IgD-negative memory B cell (primary cell): ENCODE measurements around the gene NEDD4L. TPM values are rescaled to one million over a fixed set of nuclear protein-coding genes. Genes with fewer than 3 reads are reported as not detected.

Experiments
- H3K27ac Mint-ChIP-seq, 3 donors: one replicate each; pipeline ENCODE4 v1.8.0; 2020 to 2022; ENCODE audit warnings: mild to moderate bottlenecking in 3 of 3, mixed read lengths in 3 of 3, moderate library complexity in 1 of 3
- H3K27me3 Mint-ChIP-seq: one replicate; pipeline ENCODE4 v1.8.0; 2021; ENCODE audit warnings: mixed read lengths
- H3K36me3 Mint-ChIP-seq: one replicate; pipeline ENCODE4 v1.8.0; 2020; ENCODE audit warnings: mild to moderate bottlenecking, mixed read lengths
- H3K4me1 Mint-ChIP-seq, 3 donors: one replicate each; pipeline ENCODE4 v1.8.0; 2020 to 2022; ENCODE audit warnings: mixed read lengths in 3 of 3, mild to moderate bottlenecking in 1 of 3
- H3K4me3 Mint-ChIP-seq, 4 donors: one replicate each; pipeline ENCODE4 v1.8.0; 2020 to 2022; ENCODE audit warnings: mild to moderate bottlenecking in 4 of 4, mixed read lengths in 4 of 4, moderate library complexity in 3 of 4
- H3K9me3 Mint-ChIP-seq, 3 donors: one replicate each; pipeline ENCODE4 v1.8.0; 2020 to 2021; ENCODE audit warnings: mixed read lengths in 3 of 3, mild to moderate bottlenecking in 1 of 3
- polyA plus RNA-seq: library from polyadenylated mRNA; unstranded; fragments of 300-500 nt; fragmentation: Illumina TruSeq; gene quantifications from one replicate; pipeline ENCODE4 v1.2.3, GENCODE V29; 2021

Gene NEDD4L
- polyA plus RNA-seq, 1 donor from 2014 or later: 9.6 TPM

DNA sequence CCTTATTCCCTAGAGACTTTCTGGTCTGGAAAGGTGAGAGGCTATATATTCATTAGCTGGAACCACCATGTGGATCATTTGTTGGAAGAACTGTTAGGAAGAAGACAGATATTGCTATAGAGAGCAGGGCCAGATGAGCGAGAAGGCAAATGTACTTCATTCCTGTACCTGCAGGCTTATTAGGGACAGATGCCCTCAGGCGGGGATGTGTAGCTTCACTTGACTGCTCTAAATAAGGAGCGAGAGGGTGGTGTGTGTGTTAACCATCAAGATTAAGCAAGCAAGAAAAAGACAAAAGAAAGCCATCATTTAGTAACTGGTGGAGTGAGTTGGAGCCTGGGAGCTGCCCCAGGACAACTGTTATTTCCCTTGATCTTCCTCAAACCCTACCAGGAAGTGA is 36.4 kb downstream of the NEDD4L start:
- H3K27ac Mint-ChIP-seq: no peak overlapping the region
- peaks cover 1% of the 10 kb centered on the region for H3K36me3 Mint-ChIP-seq
- no peaks in the 10 kb centered on the region for H3K27me3 Mint-ChIP-seq
- no peak overlapping the region for H3K4me3 Mint-ChIP-seq
- peaks cover 2 to 8% (median 6%) of the 10 kb centered on the region in 3 donors for H3K4me1 Mint-ChIP-seq
- H3K9me3 Mint-ChIP-seq: peaks cover 0 to 4% (median 0%) of the 10 kb centered on the region in 3 donors

GRCh38 chr18:58087928-58088690 is 44.1 kb downstream of the NEDD4L start:
- Mint-ChIP-seq H3K4me3 (no peak overlapping the region), H3K27me3 (no peaks in the 10 kb centered on the region), H3K9me3 (peaks cover 0 to 12% (median 0%) of the 10 kb centered on the region in 3 donors), H3K27ac (no peak overlapping the region), H3K4me1 (peaks cover 7 to 13% (median 8%) of the 10 kb centered on the region in 3 donors), H3K36me3 (peaks cover 7% of the 10 kb centered on the region)

DNA sequence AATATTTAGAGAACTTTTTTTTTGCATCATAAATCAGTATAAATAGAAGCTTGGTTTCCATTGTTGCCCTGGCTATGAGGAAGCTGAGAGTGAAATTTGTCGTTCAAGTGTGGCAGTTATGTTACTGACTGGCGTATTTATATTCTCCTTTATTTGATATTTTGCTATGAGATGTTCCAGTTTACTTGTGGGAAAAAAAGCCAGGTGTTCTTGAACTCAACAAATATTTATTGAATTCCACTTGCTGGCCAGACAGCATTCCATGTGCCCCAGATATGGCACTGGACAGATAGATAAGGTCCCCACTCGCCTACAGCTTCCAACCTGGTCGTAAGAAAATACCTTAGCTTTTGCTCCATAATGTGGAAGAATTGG is 44.7 kb downstream of the NEDD4L start:
- Mint-ChIP-seq H3K27ac (no peak overlapping the region), H3K4me3 (no peak overlapping the region), H3K27me3 (no peaks in the 10 kb centered on the region), H3K36me3 (peaks cover 7% of the 10 kb centered on the region), H3K9me3 (peaks cover 0 to 12% (median 0%) of the 10 kb centered on the region in 3 donors), H3K4me1 (peaks cover 7 to 13% (median 9%) of the 10 kb centered on the region in 3 donors)

DNA sequence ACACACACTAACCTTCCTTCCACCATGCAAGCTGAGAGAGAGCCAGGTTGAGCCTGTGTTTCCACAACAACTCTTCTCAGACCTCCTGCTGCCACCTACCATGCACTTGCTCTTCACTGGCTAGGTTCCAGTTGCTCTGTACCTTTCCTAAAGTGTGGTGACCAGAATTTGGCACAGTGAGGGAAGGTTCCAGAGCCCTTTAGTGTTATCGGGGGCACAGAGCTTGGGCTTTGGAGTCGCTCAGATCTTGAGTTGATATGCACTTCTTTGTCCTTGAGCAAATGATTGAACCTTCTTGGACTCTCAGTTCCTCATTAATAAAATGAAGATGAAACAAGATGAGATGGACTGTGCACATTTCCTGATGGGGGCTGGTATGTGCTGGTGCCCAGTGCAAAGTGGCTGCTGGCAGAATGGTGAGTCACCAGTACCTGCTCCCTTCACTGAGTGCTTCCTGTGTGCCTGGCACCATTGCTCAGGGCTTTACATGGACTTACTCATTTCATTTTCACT is 47.1 kb downstream of the NEDD4L start:
- peak overlapping the region in 2 of 3 donors; percentile 4 to 15 for H3K27ac Mint-ChIP-seq
- H3K27me3 Mint-ChIP-seq: no peaks in the 10 kb centered on the region
- peak overlapping the region in 1 of 4 donors; percentile 23 for H3K4me3 Mint-ChIP-seq
- peaks cover 7 to 14% (median 9%) of the 10 kb centered on the region in 3 donors for H3K4me1 Mint-ChIP-seq
- H3K36me3 Mint-ChIP-seq: peaks cover 8% of the 10 kb centered on the region
- H3K9me3 Mint-ChIP-seq: peaks cover 0 to 8% (median 0%) of the 10 kb centered on the region in 3 donors

GRCh38 chr18:58093311-58093803 is 49.3 kb downstream of the NEDD4L start:
- Mint-ChIP-seq H3K9me3 (no peaks in the 10 kb centered on the region), H3K27me3 (no peaks in the 10 kb centered on the region), H3K36me3 (peaks cover 6% of the 10 kb centered on the region), H3K4me1 (peaks cover 7 to 16% (median 9%) of the 10 kb centered on the region in 3 donors), H3K4me3 (no peak overlapping the region), H3K27ac (no peak overlapping the region)

DNA sequence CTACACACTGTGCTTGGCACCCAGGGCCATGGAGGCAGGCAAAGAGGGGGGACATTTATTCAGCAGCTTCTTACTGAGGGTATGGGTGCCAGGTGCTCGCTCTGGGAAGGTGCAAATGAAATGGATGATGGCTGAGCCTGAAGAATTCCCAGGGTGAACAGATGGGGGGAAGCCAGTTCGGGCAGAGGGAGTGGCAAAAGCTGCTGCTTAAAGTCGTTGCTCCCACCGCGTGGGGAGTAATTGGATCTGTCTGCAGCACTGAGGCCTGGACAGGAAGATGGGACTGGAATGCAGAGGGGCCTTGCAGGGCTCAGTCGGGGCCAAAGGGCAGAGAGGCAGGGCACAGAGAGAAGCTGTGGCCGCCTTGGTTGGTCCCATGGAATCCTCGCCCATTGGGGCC is 51.2 kb downstream of the NEDD4L start:
- Mint-ChIP-seq H3K9me3 (no peaks in the 10 kb centered on the region), H3K36me3 (peaks cover 4% of the 10 kb centered on the region), H3K4me1 (peaks cover 9 to 21% (median 14%) of the 10 kb centered on the region in 3 donors), H3K4me3 (no peak overlapping the region), H3K27ac (no peak overlapping the region), H3K27me3 (no peaks in the 10 kb centered on the region)

- Mint-ChIP-seq H3K27ac (no peak overlapping the region), H3K27me3 (no peaks in the 10 kb centered on the region), H3K4me3 (no peak overlapping the region), H3K9me3 (no peaks in the 10 kb centered on the region), H3K36me3 (peaks cover 4% of the 10 kb centered on the region), H3K4me1 (peaks cover 9 to 24% (median 14%) of the 10 kb centered on the region in 3 donors)
Observed at GRCh38 chr18:58095655-58096054, 51.6 kb downstream of the NEDD4L start.

DNA sequence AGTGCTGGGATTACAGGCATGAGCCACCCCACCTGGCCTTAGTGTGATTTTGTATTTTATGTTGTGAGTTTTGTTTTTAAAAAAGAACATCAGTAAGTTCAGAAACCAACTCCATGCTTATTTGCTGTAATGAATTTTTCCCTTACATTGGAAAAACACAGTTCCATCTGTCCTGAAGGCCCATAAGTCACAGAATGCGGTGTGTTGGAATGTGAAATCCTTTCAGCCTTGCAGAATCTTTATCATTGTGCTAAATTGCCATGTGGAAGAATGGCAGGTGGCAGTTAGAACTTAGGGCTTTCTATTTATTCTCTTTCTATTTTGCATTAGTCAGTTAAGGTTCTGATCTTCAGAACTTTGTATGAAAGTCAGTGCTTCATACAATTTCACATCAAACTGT is 52.6 kb downstream of the NEDD4L start:
- Mint-ChIP-seq H3K9me3 (no peaks in the 10 kb centered on the region), H3K4me3 (no peak overlapping the region), H3K4me1 (peaks cover 8 to 20% (median 16%) of the 10 kb centered on the region in 3 donors), H3K27me3 (no peaks in the 10 kb centered on the region), H3K36me3 (peaks cover 8% of the 10 kb centered on the region), H3K27ac (no peak overlapping the region)

GRCh38 chr18:58097121-58097906 is 53.3 kb downstream of the NEDD4L start:
- Mint-ChIP-seq H3K4me1 (peaks cover 15 to 23% (median 22%) of the 10 kb centered on the region in 3 donors), H3K4me3 (no peak overlapping the region), H3K27me3 (no peaks in the 10 kb centered on the region), H3K36me3 (peaks cover 8% of the 10 kb centered on the region), H3K27ac (no peak overlapping the region), H3K9me3 (no peaks in the 10 kb centered on the region)

DNA sequence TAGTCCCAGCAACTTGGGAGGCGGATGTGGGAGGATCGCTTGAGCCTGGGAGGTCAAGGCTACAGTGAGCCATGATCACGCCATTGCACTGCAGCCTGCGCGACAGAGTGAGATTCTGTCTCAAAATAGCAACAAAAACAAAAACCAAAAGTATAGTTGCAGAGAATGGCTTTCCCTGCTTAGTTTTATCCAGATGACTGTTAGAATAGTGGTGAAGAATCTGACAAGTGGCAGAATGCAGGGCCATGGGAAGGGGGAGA is 53.8 kb downstream of the NEDD4L start:
- peaks cover 17 to 24% (median 22%) of the 10 kb centered on the region in 3 donors for H3K4me1 Mint-ChIP-seq
- H3K36me3 Mint-ChIP-seq: peaks cover 7% of the 10 kb centered on the region
- H3K4me3 Mint-ChIP-seq: no peak overlapping the region
- no peaks in the 10 kb centered on the region for H3K27me3 Mint-ChIP-seq
- no peak overlapping the region for H3K27ac Mint-ChIP-seq
- H3K9me3 Mint-ChIP-seq: no peaks in the 10 kb centered on the region

DNA sequence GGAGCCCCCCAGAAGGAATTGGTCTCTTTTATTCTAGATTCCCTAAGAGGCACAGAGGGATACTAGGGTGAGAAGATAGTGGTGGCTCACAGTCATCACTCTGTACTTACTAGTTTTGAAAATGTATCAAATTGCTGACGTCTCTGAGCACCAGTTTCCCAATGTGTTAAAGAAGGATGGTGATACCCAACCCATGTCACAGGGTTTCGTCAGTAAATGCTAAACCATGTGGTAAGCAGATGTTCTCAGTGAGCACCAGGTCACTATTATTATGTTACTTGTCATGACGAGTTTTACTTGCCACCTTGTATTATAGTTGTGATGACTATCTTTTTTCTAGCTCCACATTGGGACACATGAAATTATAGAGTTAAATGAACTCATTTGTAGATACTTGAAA is 54.7 kb downstream of the NEDD4L start:
- Mint-ChIP-seq H3K36me3 (peaks cover 7% of the 10 kb centered on the region), H3K4me1 (peaks cover 17 to 29% (median 27%) of the 10 kb centered on the region in 3 donors), H3K9me3 (no peaks in the 10 kb centered on the region), H3K27ac (no peak overlapping the region), H3K27me3 (no peaks in the 10 kb centered on the region), H3K4me3 (no peak overlapping the region)

- Mint-ChIP-seq H3K36me3 (peaks cover 7% of the 10 kb centered on the region), H3K9me3 (no peaks in the 10 kb centered on the region), H3K4me1 (peaks cover 17 to 36% (median 30%) of the 10 kb centered on the region in 3 donors), H3K4me3 (no peak overlapping the region), H3K27ac (no peak overlapping the region), H3K27me3 (peaks cover 1% of the 10 kb centered on the region)
Observed at GRCh38 chr18:58100154-58100553, 56.1 kb downstream of the NEDD4L start.

DNA sequence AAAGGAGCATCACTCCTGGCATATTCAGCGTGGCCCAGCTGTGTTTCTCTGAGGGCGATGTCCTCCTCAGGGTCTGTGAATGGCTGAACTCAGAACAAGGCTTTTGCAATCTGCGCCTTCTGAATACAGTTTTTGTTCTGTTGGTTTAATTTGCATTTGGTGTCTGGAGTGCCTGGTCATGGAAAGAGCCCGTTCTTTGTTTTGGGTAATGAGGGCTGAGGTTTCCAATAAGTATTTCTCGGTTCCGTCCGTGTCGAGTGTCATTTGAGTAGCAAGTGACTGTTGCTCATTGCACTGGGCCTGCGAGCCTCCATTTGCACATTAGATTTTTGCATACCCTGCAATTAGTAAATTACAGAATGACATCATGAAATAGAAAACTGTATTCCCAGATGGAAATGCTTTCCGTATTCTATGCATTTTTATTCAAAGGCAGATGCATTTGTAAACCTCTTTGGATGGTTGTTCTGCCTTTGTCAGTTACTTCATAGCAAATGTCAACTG is 57.3 kb downstream of the NEDD4L start:
- Mint-ChIP-seq H3K9me3 (no peaks in the 10 kb centered on the region), H3K27ac (no peak overlapping the region), H3K4me3 (no peak overlapping the region), H3K36me3 (peaks cover 4% of the 10 kb centered on the region), H3K27me3 (peaks cover 1% of the 10 kb centered on the region), H3K4me1 (peaks cover 17 to 36% (median 30%) of the 10 kb centered on the region in 3 donors)

- peaks cover 1% of the 10 kb centered on the region for H3K27me3 Mint-ChIP-seq
- peaks cover 4% of the 10 kb centered on the region for H3K36me3 Mint-ChIP-seq
- peaks cover 21 to 36% (median 36%) of the 10 kb centered on the region in 3 donors for H3K4me1 Mint-ChIP-seq
- H3K9me3 Mint-ChIP-seq: no peaks in the 10 kb centered on the region
- no peak overlapping the region for H3K27ac Mint-ChIP-seq
- peak overlapping the region in 1 of 4 donors; percentile 30 for H3K4me3 Mint-ChIP-seq
Observed at GRCh38 chr18:58102018-58102417, 58.0 kb downstream of the NEDD4L start.

DNA sequence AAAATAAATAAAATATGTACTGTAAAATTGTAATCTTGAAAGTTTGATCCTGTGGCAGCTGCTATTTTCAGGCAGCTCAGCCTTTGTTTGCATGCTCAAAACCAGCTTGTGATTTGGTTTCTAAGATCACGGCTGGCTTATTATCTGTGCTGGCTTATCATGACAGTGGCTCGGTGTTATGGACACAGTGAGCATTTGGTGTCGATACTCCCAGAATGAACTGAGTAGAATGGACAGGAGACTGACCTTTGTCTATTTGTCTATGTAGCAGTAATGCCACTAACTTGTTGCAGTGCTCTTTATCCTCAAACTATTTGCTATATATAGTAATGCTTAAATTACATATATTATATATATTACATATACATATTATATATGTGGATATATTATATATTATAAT is 58.8 kb downstream of the NEDD4L start:
- Mint-ChIP-seq H3K4me3 (no peak overlapping the region), H3K27me3 (peaks cover 1% of the 10 kb centered on the region), H3K36me3 (peaks cover 4% of the 10 kb centered on the region), H3K27ac (no peak overlapping the region), H3K4me1 (peaks cover 22 to 37% (median 36%) of the 10 kb centered on the region in 3 donors), H3K9me3 (no peaks in the 10 kb centered on the region)
